NCI-H2227 (cell line): Measurements from ENCODE around the gene FANCC.
A peak's percentile ranks its signal among the peaks of the same experiment; 100 is the strongest.

Source experiments
- DNase-seq: peaks from one replicate; lab custom pipeline; 2025; ENCODE audit not compliant: unreplicated experiment; lab: John Stamatoyannopoulos, UW

The FANCC gene

DNA sequence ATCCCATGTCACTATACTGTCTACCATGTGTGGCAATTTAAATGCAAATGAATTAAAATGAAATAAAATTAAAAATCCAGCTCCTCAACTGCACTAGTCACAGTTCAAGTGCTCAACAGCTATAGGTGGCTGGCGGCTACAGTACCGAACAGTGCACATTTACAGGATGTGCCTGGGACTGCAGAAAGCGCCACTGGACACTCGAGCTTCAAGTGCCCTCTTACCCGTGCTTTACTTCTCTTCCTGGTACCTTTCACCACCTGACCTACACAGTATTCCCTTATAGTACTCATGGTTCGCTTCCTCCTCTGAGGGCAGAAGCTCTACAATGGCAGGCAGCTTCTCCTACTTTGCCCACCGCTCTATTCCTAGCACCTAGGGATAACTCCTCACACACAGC is 166.6 kb downstream of the FANCC start:
- DNase-seq, result no peak

DNA sequence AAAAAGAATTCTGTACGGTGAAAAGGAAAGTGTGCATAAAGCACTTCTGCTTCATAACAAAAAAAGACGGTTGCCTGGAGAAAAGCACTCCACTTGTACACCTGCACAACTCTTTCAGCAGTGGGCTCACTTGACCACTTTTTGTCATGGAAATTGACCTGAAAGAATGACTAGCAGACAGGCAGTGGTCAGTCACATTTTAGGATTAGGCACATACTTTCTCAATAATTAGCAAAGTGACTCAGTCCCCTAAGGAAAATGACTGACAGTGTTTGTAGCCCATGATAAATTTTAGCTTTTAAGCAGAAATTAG is 169.3 kb downstream of the FANCC start:
- no peak for DNase-seq

- DNase-seq, result no peak
Observed at GRCh38 chr9:95147452-95148207, 169.9 kb downstream of the FANCC start.

DNA sequence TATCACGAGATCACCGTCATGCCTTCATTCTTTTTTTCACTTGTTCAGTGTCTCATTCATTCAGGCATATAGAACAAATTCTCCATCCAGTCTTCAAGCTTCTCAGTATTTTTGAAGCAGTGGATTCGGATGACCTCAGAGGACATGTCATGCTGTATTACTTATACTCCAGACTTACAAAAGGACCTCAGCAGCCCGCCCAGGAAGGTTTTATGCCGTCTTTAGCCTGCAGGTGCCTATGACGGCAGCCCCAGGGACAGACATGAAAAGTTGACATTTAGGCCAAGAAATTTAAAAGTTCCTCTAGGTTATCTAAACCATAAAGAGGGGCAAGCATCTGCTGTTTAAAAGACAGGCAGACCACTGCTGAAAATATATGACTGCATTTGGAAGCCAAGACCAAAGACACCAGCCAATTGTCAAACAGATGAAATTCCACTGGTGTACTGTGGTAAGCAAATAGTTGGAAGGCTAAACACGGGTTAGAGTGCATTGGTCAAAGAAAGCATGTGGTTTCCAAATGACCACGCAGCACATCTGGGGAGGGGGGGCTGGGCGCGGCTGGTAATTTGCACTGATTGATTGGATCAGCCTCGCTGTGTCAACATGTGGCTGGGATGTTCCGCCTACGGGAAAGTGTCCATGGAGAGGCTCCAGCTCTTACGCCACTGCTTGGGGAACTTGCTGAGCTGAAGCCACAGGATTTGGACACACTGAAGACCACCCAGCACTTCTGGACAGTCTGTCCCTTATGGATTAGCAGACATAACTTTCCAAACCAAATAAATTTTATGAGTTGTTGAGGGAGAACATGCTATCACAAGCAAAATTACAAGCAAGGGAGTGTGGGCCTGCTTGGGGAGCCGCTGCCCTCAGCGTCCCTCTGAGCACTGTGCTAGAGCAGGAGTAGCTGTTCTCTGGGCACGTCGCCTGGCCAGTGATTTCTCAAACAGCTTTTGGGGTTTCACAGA is 173.6 kb downstream of the FANCC start:
- DNase-seq, result no peak

DNA sequence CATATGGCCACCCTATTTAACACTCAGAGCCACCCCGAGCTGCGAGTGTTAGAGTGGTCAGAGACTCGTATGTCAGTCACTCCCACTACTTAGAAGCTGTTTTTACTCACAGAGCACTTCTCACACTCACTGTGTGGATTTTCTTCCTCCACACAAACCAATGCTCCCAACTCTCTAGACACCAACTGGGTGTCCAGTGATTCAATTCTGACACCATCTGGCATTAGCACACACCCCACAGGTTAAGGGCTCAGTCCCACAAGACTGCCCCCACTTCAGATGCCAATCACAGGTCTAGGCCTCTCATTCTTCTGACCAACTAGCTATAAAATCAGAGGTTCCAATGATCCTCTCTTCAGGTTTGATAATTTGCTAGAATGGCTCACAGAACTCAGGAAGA is 174.8 kb downstream of the FANCC start:
- no peak for DNase-seq

DNA sequence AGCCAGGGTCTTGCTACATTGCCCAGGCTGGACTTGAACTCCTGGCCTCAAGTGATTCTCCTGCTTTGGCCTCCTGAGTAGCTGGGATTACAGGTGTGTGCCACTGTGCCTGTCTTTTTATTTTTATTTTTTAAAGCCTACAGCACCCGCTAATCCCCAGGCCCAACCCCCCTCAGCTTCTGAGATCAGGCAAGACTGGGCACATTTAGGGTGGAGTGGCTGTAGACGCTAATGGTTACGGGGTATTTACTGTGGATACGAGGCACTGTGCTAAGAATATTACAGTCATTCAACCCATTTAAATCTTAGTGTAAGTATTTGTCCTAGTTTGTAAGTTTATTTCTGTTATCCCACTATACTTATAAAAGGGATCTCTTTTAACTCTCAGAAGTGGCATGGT is 175.2 kb downstream of the FANCC start:
- no peak for DNase-seq

- DNase-seq, result no peak
Observed at GRCh38 chr9:95140821-95141220, 176.7 kb downstream of the FANCC start.

DNA sequence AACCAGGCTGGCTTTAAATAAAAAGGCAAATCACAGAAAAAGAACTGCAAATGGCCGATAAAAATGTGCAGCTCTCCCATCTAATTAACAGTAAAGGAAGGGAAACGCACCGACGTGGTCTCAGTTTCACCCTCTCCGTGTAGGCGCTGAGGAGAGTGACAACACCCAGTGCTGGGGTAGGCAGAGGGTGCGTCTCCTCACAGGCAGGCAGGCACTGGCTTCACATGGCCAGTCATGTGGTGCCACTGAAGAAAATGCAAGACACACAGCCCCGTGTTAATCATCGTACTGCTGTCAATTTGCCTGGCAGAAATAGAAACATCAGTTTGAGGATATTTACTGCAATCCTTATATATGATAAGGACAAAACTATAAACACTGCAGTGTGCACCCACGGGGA is 178.4 kb downstream of the FANCC start:
- no peak for DNase-seq

- no peak for DNase-seq
Observed at GRCh38 chr9:95138474-95138873, 179.0 kb downstream of the FANCC start.

DNA sequence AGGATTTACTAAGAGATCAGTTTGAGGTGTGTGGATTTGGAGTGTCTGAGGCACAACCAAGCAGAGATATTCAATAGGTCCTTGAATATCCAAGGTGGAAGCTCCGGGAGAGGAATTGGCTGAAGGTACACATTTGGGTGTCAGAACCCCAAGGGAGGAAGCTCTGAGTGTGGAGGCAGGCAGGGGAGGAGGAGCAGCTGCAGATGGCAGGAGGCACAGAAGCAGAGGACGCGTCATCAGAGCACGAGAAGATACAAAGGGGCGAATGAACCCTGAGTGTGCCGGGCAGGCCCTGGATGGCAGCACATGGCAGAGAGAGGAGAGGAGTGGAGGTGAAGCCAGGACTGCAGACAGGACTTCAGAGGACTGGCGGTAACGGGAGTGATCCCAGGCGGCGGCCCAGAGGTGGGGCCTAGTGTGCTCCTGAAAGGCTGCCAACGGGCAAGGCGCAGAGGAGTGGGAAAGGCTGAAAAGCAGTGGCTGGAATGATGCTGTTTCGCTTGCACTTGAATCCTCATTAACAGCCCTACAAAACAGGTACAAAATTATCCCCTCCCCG is 179.8 kb downstream of the FANCC start:
- no peak for DNase-seq

DNA sequence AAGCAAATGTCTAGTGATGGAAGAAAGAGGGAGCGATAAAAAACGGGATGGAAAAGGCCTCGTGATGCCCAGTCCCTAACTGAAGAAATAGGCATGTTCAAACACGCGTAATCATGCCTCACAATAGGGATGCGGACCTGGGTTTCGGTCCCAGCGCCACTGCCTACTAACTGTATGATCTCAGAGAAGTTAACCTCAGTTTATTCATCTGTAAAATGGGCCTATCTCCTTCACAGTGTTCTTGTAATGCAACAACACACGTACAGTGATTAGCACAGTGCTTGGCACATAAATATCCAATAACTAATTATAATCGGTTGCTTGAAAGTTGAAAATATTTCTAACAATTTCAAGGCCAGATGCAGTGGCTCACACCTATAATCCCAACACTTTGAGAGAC is 181.8 kb downstream of the FANCC start:
- no peak for DNase-seq

DNA sequence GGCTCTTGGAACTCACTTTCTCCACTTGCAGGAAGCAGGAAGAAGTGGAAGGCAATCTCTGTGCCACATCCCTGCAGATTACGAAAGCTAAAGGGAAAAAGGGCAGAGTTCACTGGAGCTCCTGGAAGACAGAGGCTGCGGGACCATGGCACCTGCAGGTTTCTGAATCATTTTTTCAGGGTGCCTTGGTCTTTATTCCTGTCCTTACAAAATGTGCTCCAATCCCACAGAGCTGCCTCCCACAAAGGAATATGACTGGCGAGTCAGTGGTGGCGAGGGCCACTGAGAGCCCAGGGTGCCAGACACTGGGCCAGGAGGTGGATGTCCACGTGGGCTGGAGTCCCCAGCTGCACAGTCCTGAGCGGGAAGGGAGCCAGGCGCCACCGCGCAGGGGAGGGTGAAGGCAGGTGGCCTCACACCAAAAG is 183.0 kb downstream of the FANCC start:
- no peak for DNase-seq

DNA sequence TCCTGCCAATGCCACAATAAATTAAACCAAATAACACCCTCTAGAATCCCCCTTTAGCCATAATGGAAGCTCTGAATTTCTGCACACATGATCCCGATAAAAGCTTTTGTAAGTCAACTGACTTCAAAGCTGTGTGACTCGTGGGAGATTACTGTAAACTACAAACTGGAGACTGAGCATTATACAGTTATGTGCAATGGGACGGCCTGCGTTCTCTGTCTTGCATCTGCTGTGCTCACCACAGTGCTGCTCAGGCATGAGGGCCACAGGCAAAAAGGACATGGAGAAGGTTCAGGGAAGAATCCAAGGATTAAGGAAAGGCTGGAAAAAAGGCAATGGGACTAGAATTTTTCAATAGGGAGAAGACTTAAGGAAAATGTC is 184.2 kb downstream of the FANCC start:
- DNase-seq, result no peak

GRCh38 chr9:95132366-95133324 is 184.9 kb downstream of the FANCC start:
- peak; percentile 62 for DNase-seq

- DNase-seq, result peak; percentile 71
Observed at GRCh38 chr9:95131023-95131943, 186.2 kb downstream of the FANCC start.

DNA sequence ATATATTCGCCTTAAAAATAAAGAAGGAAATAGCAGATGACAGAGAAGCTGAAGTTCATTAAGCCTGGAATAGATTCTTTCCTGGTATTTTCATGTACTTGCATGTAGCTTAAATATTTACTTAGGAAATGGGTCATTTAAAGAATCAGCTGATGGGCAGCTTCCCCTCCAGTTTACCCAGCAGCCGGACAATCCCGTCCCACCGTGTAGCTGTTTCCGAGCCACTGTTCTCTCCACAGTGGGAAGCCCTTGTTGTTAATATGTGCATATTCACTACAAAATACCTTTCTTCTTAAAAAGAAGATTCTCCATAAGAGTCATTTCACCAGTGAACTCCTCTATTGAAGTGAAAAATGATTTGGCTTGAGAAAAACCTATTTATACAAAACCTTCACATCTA is 187.0 kb downstream of the FANCC start:
- no peak for DNase-seq

DNA sequence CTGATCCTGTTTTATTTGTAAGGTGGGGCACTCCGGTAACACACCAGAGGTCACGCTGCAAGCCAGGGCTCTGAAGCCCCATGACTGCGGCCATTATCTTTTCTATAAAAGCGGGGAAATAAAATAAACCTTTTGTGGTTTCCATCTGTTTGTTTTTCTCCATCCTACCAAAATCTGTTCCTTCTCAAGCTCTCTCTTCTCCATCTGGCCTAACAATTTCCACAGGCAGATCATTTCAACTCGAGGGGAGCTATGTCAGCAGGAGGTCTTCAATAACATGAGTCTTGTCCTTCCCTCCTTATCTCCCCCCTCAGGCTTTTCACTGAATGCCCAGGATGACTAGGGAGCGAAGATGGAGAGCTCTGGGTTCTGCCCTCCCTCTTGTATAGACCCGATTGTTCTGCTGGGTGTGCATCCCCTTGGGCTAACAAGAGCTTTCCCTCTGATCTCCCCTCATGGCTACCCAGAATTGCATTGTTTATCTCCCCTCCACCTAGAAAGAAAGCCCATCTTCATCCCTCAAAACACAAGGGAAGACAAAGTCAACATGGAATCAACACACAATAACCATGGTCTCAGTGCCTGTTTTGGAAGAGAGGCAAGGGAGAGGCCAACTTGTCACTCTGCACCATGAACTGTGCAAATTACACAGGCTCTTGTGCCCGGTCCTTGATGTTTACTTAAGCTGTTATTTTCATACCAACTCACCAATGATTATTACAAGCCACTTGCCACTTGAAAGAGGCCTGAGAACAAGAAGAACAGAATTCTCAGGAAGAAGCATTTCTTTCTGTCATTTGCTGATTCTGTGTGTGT is 187.8 kb downstream of the FANCC start:
- peak; percentile 75 for DNase-seq

GRCh38 chr9:95128177-95128524 is 189.4 kb downstream of the FANCC start:
- no peak for DNase-seq
